ENCODE data around the gene COL6A5. TPM values are rescaled to one million over a fixed set of nuclear protein-coding genes. Genes with fewer than 3 reads are reported as not detected.
"Not testable (repeated sequence)": the region's sequence is repeated elsewhere in the genome, so short reads cannot be mapped to it uniquely, and the experiment has no call there.

COL6A5 gene
- total RNA-seq, 2 donors from 2014 or later, result 0.15 TPM; not detected in 1

- no peak for DNase-seq
- Histone ChIP-seq H3K9ac (ENCODE audit: low read depth in 2 of 2, low read length in 2 of 2) (no peak overlapping the region), H3K9me3 (no peaks in the 10 kb centered on the region), H3K4me1 (no peaks in the 10 kb centered on the region), H3K27me3 (no peaks in the 10 kb centered on the region), H3K36me3 (no peaks in the 10 kb centered on the region), H3K27ac (no peak overlapping the region), H3K4me3 (no peak overlapping the region)
- intact Hi-C loops (cut with DNase I), result no loop called here
- TF ChIP-seq, protein P1, sequence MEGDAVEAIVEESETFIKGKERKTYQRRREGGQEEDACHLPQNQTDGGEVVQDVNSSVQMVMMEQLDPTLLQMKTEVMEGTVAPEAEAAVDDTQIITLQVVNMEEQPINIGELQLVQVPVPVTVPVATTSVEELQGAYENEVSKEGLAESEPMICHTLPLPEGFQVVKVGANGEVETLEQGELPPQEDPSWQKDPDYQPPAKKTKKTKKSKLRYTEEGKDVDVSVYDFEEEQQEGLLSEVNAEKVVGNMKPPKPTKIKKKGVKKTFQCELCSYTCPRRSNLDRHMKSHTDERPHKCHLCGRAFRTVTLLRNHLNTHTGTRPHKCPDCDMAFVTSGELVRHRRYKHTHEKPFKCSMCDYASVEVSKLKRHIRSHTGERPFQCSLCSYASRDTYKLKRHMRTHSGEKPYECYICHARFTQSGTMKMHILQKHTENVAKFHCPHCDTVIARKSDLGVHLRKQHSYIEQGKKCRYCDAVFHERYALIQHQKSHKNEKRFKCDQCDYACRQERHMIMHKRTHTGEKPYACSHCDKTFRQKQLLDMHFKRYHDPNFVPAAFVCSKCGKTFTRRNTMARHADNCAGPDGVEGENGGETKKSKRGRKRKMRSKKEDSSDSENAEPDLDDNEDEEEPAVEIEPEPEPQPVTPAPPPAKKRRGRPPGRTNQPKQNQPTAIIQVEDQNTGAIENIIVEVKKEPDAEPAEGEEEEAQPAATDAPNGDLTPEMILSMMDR (IDR thresholded peaks at IDR 0.05), result no peak
Measured at GRCh38 chr3:130428871-130429712, 83.6 kb downstream of the COL6A5 start.

DNA sequence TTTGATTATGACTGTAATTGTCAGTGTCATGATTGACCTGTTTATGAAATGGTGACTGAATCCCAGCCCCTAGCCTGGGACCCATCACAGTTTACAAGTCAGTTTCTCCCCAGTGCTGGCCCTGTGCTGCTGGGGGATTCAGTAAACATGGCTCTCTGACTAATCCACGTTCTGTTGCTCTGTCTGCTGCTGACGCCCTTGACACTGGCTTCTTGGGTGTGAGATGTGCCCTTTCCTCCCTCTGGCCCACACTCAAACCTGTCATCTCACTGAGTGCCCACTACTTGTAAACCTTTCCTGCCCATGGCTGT, 84.2 kb downstream of the COL6A5 start:
- H3K9ac ChIP-seq (ENCODE audit: low read depth in 2 of 2, low read length in 2 of 2), result no peak overlapping the region
- H3K27ac ChIP-seq, result no peak overlapping the region
- TF ChIP-seq, protein P1 (IDR thresholded peaks at IDR 0.05), result no peak
- no peaks in the 10 kb centered on the region for H3K9me3 ChIP-seq
- no peaks in the 10 kb centered on the region for H3K27me3 ChIP-seq
- no peaks in the 10 kb centered on the region for H3K36me3 ChIP-seq
- no peak for DNase-seq
- H3K4me3 ChIP-seq, result no peak overlapping the region
- intact Hi-C loops (cut with DNase I), result no loop called here
- H3K4me1 ChIP-seq, result no peaks in the 10 kb centered on the region

DNA sequence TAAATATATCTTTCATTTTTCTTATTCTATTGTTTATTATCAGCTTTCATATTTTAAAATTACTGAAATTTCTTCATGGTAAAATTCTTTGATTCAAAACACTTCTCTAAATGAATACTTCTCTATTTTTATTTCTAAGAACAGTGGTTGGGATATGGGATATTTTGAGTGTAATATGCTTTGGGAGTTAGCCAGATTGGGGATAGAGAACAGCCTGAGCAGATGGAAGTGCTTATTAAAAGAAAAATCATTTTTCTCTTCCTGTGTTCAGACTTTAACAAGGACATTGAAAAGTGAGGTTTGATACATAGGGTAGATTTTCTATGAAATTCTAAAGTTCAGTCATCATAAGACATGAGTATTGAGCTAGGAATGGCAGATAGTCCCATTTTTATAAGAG, 84.8 kb downstream of the COL6A5 start:
- H3K27ac ChIP-seq, result no peak overlapping the region
- intact Hi-C loops (cut with DNase I), result no loop called here
- H3K9me3 ChIP-seq, result no peaks in the 10 kb centered on the region
- H3K27me3 ChIP-seq, result no peaks in the 10 kb centered on the region
- no peak overlapping the region for H3K4me3 ChIP-seq
- TF ChIP-seq, protein P1 (IDR thresholded peaks at IDR 0.05), result no peak
- H3K4me1 ChIP-seq, result no peaks in the 10 kb centered on the region
- no peak overlapping the region for H3K9ac ChIP-seq (ENCODE audit: low read depth in 2 of 2, low read length in 2 of 2)
- no peaks in the 10 kb centered on the region for H3K36me3 ChIP-seq
- DNase-seq, result no peak

GRCh38 chr3:130432086-130432485, 86.6 kb downstream of the COL6A5 start:
- H3K9me3 ChIP-seq; H3K9ac ChIP-seq (ENCODE audit: low read depth in 2 of 2, low read length in 2 of 2); H3K27me3 ChIP-seq; H3K4me1 ChIP-seq; H3K27ac ChIP-seq; DNase-seq; H3K4me3 ChIP-seq; H3K36me3 ChIP-seq; intact Hi-C loops (cut with DNase I): not testable (repeated sequence)

DNA sequence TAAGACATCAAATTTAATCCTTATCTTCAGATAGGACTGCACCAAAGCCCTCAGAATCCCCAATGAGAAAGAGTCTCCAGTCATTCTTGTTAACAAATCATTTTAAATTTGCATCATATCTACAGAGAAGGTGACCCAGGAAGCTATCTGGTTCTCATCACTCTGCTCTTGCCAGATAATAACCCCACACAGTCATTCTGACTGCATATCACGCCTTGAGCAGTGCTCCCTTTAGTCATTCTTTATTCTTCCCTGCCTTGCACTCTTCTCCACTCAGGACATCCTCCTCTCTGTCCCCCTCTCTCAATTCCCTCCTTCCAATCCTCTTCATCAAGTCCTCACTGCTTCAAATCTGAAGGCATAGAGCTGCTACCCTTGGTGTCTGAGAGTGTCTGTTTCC, 87.8 kb downstream of the COL6A5 start:
- Histone ChIP-seq H3K4me1 (no peaks in the 10 kb centered on the region), H3K9ac (ENCODE audit: low read depth in 2 of 2, low read length in 2 of 2) (no peak overlapping the region), H3K9me3 (no peaks in the 10 kb centered on the region), H3K4me3 (no peak overlapping the region), H3K27ac (no peak overlapping the region), H3K27me3 (no peaks in the 10 kb centered on the region), H3K36me3 (no peaks in the 10 kb centered on the region)
- TF ChIP-seq, protein P1 (IDR thresholded peaks at IDR 0.05), result no peak
- intact Hi-C loops (cut with DNase I), result no loop called here
- no peak for DNase-seq

DNA sequence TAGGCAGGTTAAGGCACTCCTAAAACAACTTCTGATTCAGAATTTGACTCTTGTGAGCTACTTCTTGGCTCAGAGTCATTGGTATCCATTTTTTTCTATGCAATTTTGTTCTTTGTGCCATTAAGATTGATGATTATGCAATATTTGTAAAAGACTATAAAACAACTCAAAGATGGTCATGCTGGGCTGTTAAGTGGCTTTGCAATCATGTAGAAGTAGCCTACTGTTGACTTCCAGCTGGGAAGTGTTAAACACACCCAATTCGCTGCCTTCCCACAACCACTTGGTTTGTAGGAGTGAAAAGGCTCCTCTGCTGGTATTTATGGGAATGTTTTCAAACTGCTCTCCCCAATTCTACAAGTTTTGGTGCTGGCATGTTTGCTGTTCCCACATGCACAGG, 96.8 kb downstream of the COL6A5 start:
- no peak for DNase-seq
- TF ChIP-seq, protein P1 (IDR thresholded peaks at IDR 0.05), result no peak

DNA sequence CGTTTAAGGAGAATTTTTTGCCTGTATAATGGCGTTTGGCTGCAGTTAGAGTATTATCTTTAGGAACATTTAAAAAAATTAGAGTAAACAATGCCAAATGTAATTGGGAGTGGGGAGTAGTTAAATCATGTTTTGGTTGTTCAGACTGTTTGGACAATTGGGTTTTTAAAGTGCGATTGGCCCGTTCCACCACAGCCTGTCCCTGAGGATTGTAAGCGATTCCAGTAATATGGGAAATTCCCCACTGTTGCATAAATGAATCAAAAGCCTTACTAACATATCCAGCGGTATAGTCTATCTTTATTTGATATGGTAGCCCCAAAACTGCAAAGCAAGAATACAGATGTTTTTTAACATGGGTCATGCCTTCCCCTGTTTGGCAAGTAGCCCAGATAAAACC, 101.4 kb downstream of the COL6A5 start:
- H3K4me3 ChIP-seq; H3K27ac ChIP-seq; DNase-seq; H3K27me3 ChIP-seq; H3K9ac ChIP-seq (ENCODE audit: low read depth in 2 of 2, low read length in 2 of 2); intact Hi-C loops (cut with DNase I); H3K9me3 ChIP-seq; H3K4me1 ChIP-seq; H3K36me3 ChIP-seq: not testable (repeated sequence)

More for the DNA sequence above, 96.8 kb downstream of the COL6A5 start:
- no peak overlapping the region for H3K4me3 ChIP-seq
- H3K36me3 ChIP-seq, result no peaks in the 10 kb centered on the region
- no peaks in the 10 kb centered on the region for H3K27me3 ChIP-seq
- H3K9ac ChIP-seq (ENCODE audit: low read depth in 2 of 2, low read length in 2 of 2), result no peak overlapping the region
- no peaks in the 10 kb centered on the region for H3K4me1 ChIP-seq
- no peak overlapping the region for H3K27ac ChIP-seq
- H3K9me3 ChIP-seq, result no peaks in the 10 kb centered on the region
- intact Hi-C loops (cut with DNase I), result no loop called here

- DNase-seq; H3K27ac ChIP-seq; H3K9me3 ChIP-seq; H3K4me3 ChIP-seq; H3K27me3 ChIP-seq; intact Hi-C loops (cut with DNase I); H3K9ac ChIP-seq (ENCODE audit: low read depth in 2 of 2, low read length in 2 of 2); H3K36me3 ChIP-seq; H3K4me1 ChIP-seq: not testable (repeated sequence)
Measured at GRCh38 chr3:130448155-130448554, 102.7 kb downstream of the COL6A5 start.

Data from colonic mucosa (tissue), 4 donors.